AG10803 (cell line): ENCODE results near the gene JARID2.

Experiments
- DNase-seq: peaks from one replicate; pipeline ENCODE4 v3.0.0; 2010; ENCODE audit warnings: low read depth
- H3K4me3 ChIP-seq: 2 replicates; pipeline ENCODE4 v1.5.1; 2011; ENCODE audit warnings: mild to moderate bottlenecking, low read length, control low read depth
- CTCF ChIP-seq: conservative IDR thresholded peaks from 2 replicates; pipeline ENCODE4 v1.5.1; 2011; ENCODE audit warnings: mild to moderate bottlenecking, low read length, control low read depth, inconsistent platforms

The JARID2 gene

GRCh38 chr6:15470746-15471145 is 224.9 kb downstream of the JARID2 start:
- DNase-seq, result no peak

GRCh38 chr6:15472621-15473020 is 226.8 kb downstream of the JARID2 start:
- TF ChIP-seq CTCF, result no peak
- no peak overlapping the region for H3K4me3 ChIP-seq
- DNase-seq, result no peak

More at GRCh38 chr6:15470746-15471145, 224.9 kb downstream of the JARID2 start:
- no peak overlapping the region for H3K4me3 ChIP-seq
- TF ChIP-seq CTCF, result no peak

- TF ChIP-seq CTCF, result no peak
- H3K4me3 ChIP-seq, result no peak overlapping the region
- no peak for DNase-seq
Measured at GRCh38 chr6:15473174-15473573, 227.3 kb downstream of the JARID2 start.

- no peak for TF ChIP-seq CTCF
- DNase-seq, result peak; percentile 88
- H3K4me3 ChIP-seq, result no peak overlapping the region
Measured at GRCh38 chr6:15473741-15474161, 227.9 kb downstream of the JARID2 start.

- TF ChIP-seq CTCF, result no peak
- no peak overlapping the region for H3K4me3 ChIP-seq
- peak; percentile 93 for DNase-seq
Measured at GRCh38 chr6:15474196-15474595, 228.3 kb downstream of the JARID2 start.

- TF ChIP-seq CTCF, result no peak
- H3K4me3 ChIP-seq, result no peak overlapping the region
- no peak for DNase-seq
Measured at GRCh38 chr6:15475261-15475660, 229.4 kb downstream of the JARID2 start.

- no peak for DNase-seq
- no peak overlapping the region for H3K4me3 ChIP-seq
- TF ChIP-seq CTCF, result no peak
Measured at GRCh38 chr6:15475872-15476271, 230.0 kb downstream of the JARID2 start.
